ENCODE results near the gene C3orf22. TPM values are rescaled to one million over a fixed set of nuclear protein-coding genes. Genes with fewer than 3 reads are reported as not detected.

C3orf22 gene
- total RNA-seq, 1 donor from 2014 or later, result not detected

- no peak for TF ChIP-seq CTCF (IDR thresholded peaks at IDR 0.05)
- Histone ChIP-seq H3K4me1 (no peaks in the 10 kb centered on the region), H3K27ac (no peak overlapping the region), H3K27me3 (ENCODE audit: low read depth) (no peaks in the 10 kb centered on the region), H3K36me3 (no peaks in the 10 kb centered on the region), H3K9me3 (no peaks in the 10 kb centered on the region), H3K4me3 (no peak overlapping the region)
- intact Hi-C loops (cut with DNase I), result no loop called here
- DNase-seq (peak; percentile 62), ATAC-seq (peak; percentile 49 to 70)
Observed at GRCh38 chr3:126573492-126574117, 14.9 kb upstream of the C3orf22 start.

- Histone ChIP-seq H3K4me1 (no peaks in the 10 kb centered on the region), H3K27ac (no peak overlapping the region), H3K36me3 (no peaks in the 10 kb centered on the region), H3K9me3 (no peaks in the 10 kb centered on the region), H3K4me3 (no peak overlapping the region), H3K27me3 (ENCODE audit: low read depth) (no peaks in the 10 kb centered on the region)
- intact Hi-C loops (cut with DNase I), result no loop called here
- no peak for ATAC-seq
- DNase-seq, result no peak
- TF ChIP-seq CTCF (IDR thresholded peaks at IDR 0.05), result no peak
Observed at GRCh38 chr3:126571078-126571477, 12.3 kb upstream of the C3orf22 start.

- intact Hi-C loops (cut with DNase I), result no loop called here
- no peak for TF ChIP-seq CTCF (IDR thresholded peaks at IDR 0.05)
- Histone ChIP-seq H3K36me3 (no peaks in the 10 kb centered on the region), H3K4me3 (no peak overlapping the region), H3K27me3 (ENCODE audit: low read depth) (no peaks in the 10 kb centered on the region), H3K9me3 (no peaks in the 10 kb centered on the region), H3K27ac (no peak overlapping the region), H3K4me1 (no peaks in the 10 kb centered on the region)
- ATAC-seq (peak in 1 of 2 donors; percentile 34), DNase-seq (no peak)
Observed at GRCh38 chr3:126570103-126570541, 11.4 kb upstream of the C3orf22 start.

GRCh38 chr3:126569390-126569975 lies 10.8 kb upstream of the C3orf22 start:
- Histone ChIP-seq H3K4me1 (no peaks in the 10 kb centered on the region), H3K27ac (no peak overlapping the region), H3K36me3 (no peaks in the 10 kb centered on the region), H3K9me3 (no peaks in the 10 kb centered on the region), H3K27me3 (ENCODE audit: low read depth) (no peaks in the 10 kb centered on the region), H3K4me3 (no peak overlapping the region)
- ATAC-seq (peak in 1 of 2 donors; percentile 9), DNase-seq (no peak)
- TF ChIP-seq CTCF (IDR thresholded peaks at IDR 0.05), result no peak
- intact Hi-C loops (cut with DNase I), result no loop called here

GRCh38 chr3:126568776-126569342 lies 10.1 kb upstream of the C3orf22 start:
- Histone ChIP-seq H3K4me3 (no peak overlapping the region), H3K36me3 (no peaks in the 10 kb centered on the region), H3K9me3 (no peaks in the 10 kb centered on the region), H3K4me1 (no peaks in the 10 kb centered on the region), H3K27me3 (ENCODE audit: low read depth) (no peaks in the 10 kb centered on the region), H3K27ac (no peak overlapping the region)
- TF ChIP-seq CTCF (IDR thresholded peaks at IDR 0.05), result no peak
- DNase-seq (no peak), ATAC-seq (no peak)
- intact Hi-C loops (cut with DNase I), result no loop called here
